ENCODE measurements around the gene CLDN17. TPM values are rescaled to one million over a fixed set of nuclear protein-coding genes. Genes with fewer than 3 reads are reported as not detected.
A peak's percentile ranks its signal among the peaks of the same experiment; 100 is the strongest.

CLDN17 gene
- total RNA-seq: 2.2 TPM

DNA sequence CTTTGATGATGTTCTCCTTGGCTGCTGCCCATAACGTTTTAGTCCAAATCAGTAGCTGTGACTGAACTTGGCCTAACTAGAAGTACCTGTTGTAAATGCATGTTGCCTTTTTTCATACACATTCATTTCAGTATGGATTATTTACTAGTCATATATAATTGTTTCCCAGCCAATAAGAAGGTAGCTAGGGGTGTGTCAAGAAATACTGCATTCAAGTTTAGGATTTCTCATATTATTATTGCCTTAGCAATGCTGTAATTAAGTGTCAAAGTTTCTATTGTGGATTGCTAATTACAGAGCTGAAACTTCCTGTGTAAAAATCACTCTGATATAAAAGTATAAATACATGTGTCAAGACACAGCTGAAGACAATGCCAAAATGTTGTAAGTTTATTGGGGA is at the start of gene CLDN17:
CLDN17 (minus strand) TSS at position 101 of the 400 bp plus-strand sequence. CDS start 188 bp downstream, outside the sequence.
- Histone ChIP-seq H3K4me3 (no peak within 1 kb of the TSS), H3K4me1 (no peaks in the 10 kb centered on the region), H3K36me3 (no peaks in the 10 kb centered on the region), H3K27ac (no peak within 1 kb of the TSS), H3K9me3 (no peaks in the 10 kb centered on the region), H3K27me3 (no peaks in the 10 kb centered on the region)
- TF ChIP-seq POLR2AphosphoS5 (IDR thresholded peaks at IDR 0.05; ENCODE audit: insufficient read depth in 1 of 2, low read depth in 1 of 2): no peak
- TF ChIP-seq POLR2A (IDR thresholded peaks at IDR 0.05): no peak
- TF ChIP-seq CTCF (IDR thresholded peaks at IDR 0.05): no peak
- no peak for DNase-seq (ENCODE audit: extremely low spot score in 2 of 2)
- intact Hi-C loops (cut with DNase I): no loop called here

- Histone ChIP-seq H3K36me3 (no peaks in the 10 kb centered on the region), H3K4me3 (peak within 1 kb of the TSS in 1 of 2 donors; percentile 24), H3K4me1 (no peaks in the 10 kb centered on the region), H3K9me3 (no peaks in the 10 kb centered on the region), H3K27me3 (no peaks in the 10 kb centered on the region), H3K27ac (no peak within 1 kb of the TSS)
- intact Hi-C loops (cut with DNase I): no loop called here
- DNase-seq (ENCODE audit: extremely low spot score in 2 of 2): no peak
- TF ChIP-seq CTCF (IDR thresholded peaks at IDR 0.05): no peak
- no peak for TF ChIP-seq POLR2A (IDR thresholded peaks at IDR 0.05)
- peak in 1 of 2 donors; percentile 43 for TF ChIP-seq POLR2AphosphoS5 (IDR thresholded peaks at IDR 0.05; ENCODE audit: insufficient read depth in 1 of 2, low read depth in 1 of 2)
Observed at GRCh38 chr21:30216041-30216723, 49.6 kb upstream of the CLDN17 start, which contains the start of gene CLDN8. CLDN8 (minus strand) TSS chr21:30216097; CDS start chr21:30215925, 172 bp downstream.

DNA sequence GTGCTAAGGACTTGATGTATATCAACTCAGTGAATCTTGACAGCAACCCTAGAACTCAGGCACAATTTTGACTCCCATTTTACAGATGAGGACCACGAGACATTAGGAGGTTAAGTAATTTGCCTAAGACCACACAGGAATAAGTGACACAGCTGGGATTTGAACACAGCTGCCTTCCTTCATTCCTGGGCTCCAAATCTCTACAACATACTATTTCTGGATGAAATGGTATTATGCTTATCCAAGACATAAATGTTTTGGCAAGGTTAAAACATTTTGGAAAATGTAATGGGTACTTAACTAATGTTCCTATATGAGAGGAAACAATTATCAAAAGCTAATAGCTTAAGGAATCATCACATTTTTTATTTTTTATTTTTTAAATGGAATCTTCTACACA is 44.5 kb upstream of the CLDN17 start:
- H3K4me1 ChIP-seq: no peaks in the 10 kb centered on the region
- no peak overlapping the region for H3K4me3 ChIP-seq
- no peaks in the 10 kb centered on the region for H3K36me3 ChIP-seq
- no peaks in the 10 kb centered on the region for H3K27me3 ChIP-seq
- no peak overlapping the region for H3K27ac ChIP-seq
- no peaks in the 10 kb centered on the region for H3K9me3 ChIP-seq
- TF ChIP-seq POLR2AphosphoS5 (IDR thresholded peaks at IDR 0.05; ENCODE audit: insufficient read depth in 1 of 2, low read depth in 1 of 2): no peak
- no peak for TF ChIP-seq POLR2A (IDR thresholded peaks at IDR 0.05)
- no peak for TF ChIP-seq CTCF (IDR thresholded peaks at IDR 0.05)
- intact Hi-C loops (cut with DNase I): no loop called here
- no peak for DNase-seq (ENCODE audit: extremely low spot score in 2 of 2)

DNA sequence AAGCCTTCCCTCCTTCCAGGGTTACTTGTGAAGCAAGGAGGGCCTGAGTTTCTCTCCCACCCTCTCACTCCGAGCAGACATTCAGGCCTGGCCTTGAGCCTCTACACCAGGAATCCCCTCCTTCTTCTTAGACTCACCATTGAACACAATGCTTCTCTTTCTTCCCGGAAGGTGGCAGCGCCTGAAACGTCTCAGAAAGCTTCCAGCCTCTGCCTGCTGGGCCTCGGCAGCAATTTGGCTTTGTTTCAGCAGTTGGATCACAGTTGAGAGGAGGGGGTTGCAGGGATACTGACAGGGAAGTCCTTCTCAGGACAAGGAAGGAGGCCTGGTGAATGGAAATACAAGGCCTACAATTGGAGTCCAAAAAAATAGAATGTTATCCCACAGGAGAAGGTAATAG is 43.0 kb upstream of the CLDN17 start:
- Histone ChIP-seq H3K27me3 (no peaks in the 10 kb centered on the region), H3K4me3 (no peak overlapping the region), H3K27ac (no peak overlapping the region), H3K4me1 (no peaks in the 10 kb centered on the region), H3K36me3 (no peaks in the 10 kb centered on the region), H3K9me3 (no peaks in the 10 kb centered on the region)
- DNase-seq (ENCODE audit: extremely low spot score in 2 of 2): no peak
- TF ChIP-seq POLR2AphosphoS5 (IDR thresholded peaks at IDR 0.05; ENCODE audit: insufficient read depth in 1 of 2, low read depth in 1 of 2): no peak
- TF ChIP-seq CTCF (IDR thresholded peaks at IDR 0.05): no peak
- no peak for TF ChIP-seq POLR2A (IDR thresholded peaks at IDR 0.05)
- intact Hi-C loops (cut with DNase I): no loop called here

GRCh38 chr21:30207252-30207579 is 40.6 kb upstream of the CLDN17 start:
- DNase-seq (ENCODE audit: extremely low spot score in 2 of 2): no peak
- Histone ChIP-seq H3K36me3 (no peaks in the 10 kb centered on the region), H3K4me3 (no peak overlapping the region), H3K4me1 (no peaks in the 10 kb centered on the region), H3K27me3 (no peaks in the 10 kb centered on the region), H3K9me3 (no peaks in the 10 kb centered on the region), H3K27ac (no peak overlapping the region)
- intact Hi-C loops (cut with DNase I): no loop called here
- TF ChIP-seq CTCF (IDR thresholded peaks at IDR 0.05) (no peak), POLR2AphosphoS5 (IDR thresholded peaks at IDR 0.05; ENCODE audit: insufficient read depth in 1 of 2, low read depth in 1 of 2) (no peak), POLR2A (IDR thresholded peaks at IDR 0.05) (no peak)

All from vagina (tissue), 2 donors.